HG03025 (cell line): ENCODE results near the gene C16orf90.

Source experiments
- ATAC-seq: cut with Tn5 transposase; IDR thresholded peaks from one replicate; pipeline ENCODE4 v1.9.1; 2021; ENCODE audit warnings: mild to moderate bottlenecking, moderate library complexity; ENCODE audit not compliant: unreplicated experiment, low FRiP score

The C16orf90 gene

DNA sequence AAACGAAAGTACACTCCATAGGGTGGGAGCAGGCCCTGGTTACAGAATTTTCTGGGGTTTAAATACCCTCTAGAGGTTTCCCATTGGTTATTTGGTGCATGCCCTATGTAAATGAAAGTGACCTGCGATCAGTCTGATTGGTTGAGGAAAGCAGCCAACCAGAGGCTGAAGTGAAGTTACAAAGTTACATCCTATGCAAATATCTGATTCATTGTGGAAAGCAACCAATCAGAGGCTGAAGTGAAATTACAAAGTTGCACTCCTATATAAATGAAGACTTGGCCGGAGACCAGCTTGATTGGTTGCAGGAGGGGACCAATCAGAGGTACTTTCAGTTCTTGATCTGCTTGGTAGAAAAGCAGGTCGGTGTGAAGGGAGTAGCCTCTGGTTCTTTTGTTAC is 27.4 kb downstream of the C16orf90 start:
- ATAC-seq, result no peak

DNA sequence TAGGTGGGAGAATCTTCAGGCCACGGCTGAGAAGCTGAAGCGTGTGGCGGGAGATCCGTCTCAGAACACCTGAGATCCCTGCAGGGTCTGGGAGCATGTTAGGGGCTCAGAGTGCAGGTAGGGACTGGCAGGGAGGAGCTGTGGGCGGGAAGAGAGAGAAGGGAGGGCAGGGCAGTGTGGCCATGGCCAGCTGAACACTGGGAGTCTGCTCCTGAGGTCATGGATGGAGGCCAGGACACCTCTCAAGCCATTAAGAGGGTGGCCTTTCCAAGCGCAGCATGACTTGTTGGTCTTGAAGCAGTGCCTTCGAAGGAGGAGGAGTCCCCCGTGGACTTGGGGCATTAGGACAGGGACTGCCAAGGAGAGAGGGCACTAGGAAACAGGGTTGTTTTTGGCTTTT is 28.1 kb downstream of the C16orf90 start:
- ATAC-seq, result no peak

DNA sequence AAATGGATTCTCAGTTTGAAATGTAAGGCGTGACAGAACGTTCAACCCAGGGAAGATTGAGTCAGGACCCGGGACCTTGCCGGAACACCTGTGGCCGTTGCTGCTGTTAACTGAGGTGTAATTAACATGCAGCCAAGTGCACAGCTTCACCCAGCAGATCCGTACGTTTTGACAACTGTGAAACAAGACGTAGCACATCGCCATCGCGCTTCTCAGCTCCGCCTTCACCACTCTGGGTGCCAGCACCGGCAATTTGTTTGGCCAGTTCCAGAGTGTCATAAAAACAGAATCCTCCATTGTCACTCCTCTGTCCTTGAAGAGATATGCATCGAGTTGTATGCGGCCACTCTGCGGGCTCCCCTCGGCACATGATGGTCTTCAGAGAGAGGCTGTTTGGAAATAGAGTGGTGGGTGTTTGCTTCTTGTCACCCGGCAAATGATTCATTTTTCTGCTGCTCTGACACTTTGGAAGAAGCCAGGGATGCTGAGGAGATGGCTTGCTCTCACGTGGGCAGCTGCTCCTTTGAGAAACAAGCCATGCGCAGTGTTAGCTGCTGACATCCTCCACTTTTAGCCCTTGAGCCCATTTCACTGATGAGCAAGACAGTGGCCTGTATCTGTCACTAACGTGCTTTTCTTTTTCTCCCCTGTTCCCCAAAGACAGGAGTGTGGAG is 29.2 kb downstream of the C16orf90 start:
- ATAC-seq, result no peak

DNA sequence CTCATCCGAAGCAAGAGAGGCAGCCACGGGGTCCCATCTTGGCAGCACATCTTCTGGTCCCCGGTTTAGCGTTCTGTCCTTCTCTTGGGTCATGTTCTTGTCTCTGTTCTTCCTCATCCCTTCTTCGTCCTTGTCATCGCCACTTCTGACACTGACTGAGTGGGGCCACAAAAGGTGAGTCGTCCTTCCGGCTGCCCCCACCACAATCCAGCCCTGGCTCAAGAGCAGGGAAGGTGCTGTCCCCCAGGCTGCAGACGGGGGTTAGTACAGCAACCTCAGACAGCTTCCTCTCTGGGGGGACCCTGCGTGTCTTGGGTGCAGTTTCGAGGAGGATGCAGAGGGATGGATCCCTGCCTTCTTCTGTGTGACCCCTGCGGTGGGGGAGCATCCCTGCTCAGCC is 30.0 kb downstream of the C16orf90 start:
- ATAC-seq, result no peak

GRCh38 chr16:3461151-3461550 is 34.1 kb downstream of the C16orf90 start:
- no peak for ATAC-seq

DNA sequence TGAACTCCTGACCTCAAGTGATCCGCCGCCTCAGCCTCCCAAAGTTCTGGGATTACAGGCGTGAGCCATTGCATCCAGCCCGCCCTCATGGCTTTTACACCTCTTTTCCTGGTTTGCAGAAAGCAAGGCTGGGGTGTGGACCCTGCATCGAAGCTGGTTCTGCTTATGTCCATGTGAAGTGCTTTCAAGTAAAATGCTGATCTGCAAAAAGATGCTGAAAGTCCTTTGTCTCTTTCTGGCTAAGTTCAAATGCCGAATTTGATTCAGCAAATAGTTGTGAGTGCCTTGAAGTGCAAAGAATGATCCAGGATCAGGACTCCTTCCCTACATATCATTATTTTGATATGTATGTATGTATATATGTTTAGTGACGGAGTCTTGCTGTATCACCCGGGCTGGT is 34.7 kb downstream of the C16orf90 start:
- no peak for ATAC-seq

DNA sequence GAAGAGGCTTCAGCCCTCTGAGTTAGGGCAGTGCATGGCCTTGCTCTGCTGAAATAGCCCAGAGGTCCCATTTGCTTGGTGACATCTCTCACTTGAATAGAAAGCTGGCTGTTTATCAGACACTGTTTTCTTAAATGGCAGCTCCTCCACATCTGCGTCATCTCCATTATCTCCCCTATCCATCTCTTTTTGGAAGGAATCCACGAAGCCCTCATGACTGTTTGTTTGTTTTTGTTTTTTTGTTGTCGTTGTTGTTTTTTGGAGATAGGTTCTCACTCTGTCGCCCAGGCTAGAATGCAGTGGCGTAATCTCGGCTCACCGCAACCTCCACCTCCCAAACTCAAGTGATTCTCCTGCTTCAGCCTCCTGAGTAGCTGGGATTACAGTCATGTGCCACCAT is 35.2 kb downstream of the C16orf90 start:
- ATAC-seq, result no peak

DNA sequence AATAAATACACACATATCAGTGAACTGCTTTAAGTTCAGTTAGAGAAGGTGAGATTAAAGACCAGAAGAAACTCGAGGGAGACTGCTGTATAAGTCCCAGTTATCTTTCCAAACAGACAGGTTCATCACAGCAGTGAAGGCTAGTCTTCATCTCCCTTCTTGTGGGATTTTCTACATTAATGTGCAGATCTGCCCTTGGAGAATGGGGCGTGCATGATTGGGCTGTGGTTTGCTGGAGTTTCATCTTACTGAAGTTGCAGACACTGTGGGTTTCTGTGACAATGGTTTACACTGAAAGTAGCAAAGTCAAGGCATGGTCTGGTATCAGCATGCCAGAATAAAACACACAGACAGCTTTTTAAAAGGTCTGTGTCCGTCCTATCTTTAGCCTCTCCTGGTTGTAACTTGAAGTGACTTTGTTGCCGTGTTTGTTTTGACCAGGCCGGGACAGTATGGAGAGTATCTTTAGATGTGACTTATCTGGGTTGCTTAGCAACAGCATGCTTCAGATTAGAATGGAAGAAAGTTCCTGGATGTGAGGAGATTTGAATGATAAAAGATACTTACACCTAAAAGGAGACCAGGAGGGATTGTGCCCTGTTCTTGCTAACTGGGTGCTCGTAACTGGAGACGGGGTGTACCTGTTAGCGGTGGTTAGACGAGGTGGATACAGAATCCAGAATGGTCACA is 35.7 kb downstream of the C16orf90 start:
- no peak for ATAC-seq

DNA sequence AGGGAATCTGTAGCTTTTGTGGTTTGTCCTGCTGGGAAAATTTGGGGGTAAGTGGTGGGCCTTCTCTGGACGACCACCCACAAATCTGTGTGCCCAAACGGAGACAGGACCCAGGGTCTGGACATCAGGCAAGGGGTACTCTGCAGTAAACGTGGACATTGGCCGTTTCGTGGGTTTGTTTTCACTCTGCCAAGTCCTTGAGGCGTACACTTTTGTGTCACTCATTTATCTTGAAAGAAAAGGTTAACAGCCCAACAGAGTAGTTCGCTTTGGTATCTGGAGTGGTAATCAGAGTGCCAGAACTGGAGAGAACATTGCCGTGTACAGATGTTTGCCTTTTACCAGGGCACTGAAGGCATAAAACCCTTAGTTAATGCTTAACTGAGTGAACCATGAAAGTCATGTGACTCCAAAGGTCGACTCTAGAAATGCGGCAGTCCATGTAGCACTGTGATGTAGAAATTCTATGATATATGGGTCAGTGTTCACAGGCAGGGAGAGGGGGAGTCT is 36.4 kb downstream of the C16orf90 start:
- no peak for ATAC-seq

- peak; percentile 21 for ATAC-seq
These were observed 36.9 kb downstream of the C16orf90 start for GRCh38 chr16:3458278-3458851.

DNA sequence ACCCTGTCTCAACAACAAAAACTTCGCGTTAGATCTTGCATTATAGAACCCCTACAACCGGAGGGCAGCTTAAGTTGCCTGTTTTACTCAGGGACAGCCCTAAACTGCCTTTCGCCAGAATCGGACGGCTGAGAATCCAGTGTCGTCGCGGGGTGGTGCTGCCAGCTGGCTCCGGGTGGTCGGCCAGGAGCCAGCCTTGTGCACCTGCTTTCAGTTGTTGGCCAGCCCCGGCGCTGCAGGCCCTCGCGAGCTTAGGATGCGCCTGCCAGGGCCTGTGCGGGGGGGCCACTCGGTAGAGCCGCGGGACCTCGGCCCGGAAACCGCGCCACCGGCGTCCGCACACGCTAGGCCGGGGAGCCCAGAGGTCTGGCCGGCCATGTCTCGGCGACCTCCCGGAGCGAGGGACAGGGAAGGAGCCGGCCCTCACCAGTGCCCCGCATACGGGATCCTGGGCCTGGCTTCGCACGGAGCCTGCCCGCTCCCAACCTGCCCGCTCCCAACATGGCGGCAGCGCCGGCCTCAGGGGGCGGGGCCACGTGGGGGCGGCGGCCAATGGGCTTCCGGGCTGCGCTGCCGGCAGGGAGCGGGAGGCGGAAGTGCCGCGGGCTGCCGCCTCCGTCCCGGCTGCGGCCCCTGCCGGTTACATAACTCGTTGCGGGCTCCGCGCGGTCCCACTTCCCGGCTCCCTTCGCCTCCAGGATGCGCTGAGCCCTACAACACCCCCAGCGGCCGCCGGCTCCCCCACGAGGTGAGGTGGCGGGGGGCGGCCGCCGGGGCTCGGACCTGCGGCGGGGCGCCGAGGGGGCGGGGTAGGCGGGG is 37.6 kb downstream of the C16orf90 start:
- peak; percentile 57 for ATAC-seq

DNA sequence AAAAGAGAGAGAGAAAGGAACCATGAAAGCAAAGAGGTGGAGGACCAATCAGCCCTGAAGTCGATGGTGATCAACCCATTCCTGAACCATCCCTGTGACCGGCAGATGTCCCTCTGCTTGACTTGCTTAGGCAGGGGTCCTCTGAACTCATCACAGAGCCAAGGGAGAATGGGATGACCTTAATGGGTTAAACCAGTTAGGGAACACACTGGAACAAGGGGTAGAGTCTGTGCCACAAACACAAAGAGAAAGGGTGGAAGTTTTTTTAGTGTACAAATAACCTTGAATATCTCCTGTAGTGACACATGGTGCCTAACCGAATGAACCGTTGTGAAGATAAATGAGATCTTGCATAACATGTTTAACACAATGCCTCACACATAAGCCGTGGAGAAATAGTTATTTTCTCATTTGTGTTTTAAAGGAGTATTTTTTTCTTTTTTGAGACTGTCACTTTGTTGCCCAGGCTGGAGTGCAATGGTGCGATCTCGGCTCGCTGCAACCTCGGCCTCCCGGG is 40.6 kb downstream of the C16orf90 start:
- no peak for ATAC-seq

DNA sequence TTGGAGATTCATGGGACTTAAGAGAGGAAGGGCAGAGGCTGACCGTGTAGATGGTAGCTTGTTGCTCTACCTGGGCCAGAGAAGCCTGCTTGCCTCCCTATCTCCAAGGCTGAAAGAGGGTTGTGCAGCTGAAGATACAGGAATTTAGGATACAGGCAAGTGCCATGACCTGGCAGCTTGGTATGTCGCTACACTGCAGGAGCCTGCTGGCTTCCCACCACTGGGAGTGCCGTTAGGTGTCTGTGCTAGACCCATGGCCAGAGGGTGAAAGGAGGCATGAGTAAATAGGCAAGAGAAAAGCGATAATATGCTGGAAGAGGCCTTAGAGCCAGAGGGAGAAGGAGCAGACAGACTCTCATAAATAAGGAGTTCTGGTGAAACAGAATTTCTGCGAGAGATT is 41.2 kb downstream of the C16orf90 start:
- no peak for ATAC-seq

GRCh38 chr16:3444032-3444388 is 51.3 kb downstream of the C16orf90 start:
- ATAC-seq, result no peak
